HG03280 (cell line): ENCODE measurements around the gene ATXN2.

ENCODE experiments used
- ATAC-seq: cut with Tn5 transposase; IDR thresholded peaks from one replicate; pipeline ENCODE4 v1.9.1; 2021; ENCODE audit warnings: mild to moderate bottlenecking, moderate library complexity; ENCODE audit not compliant: unreplicated experiment

The ATXN2 gene

DNA sequence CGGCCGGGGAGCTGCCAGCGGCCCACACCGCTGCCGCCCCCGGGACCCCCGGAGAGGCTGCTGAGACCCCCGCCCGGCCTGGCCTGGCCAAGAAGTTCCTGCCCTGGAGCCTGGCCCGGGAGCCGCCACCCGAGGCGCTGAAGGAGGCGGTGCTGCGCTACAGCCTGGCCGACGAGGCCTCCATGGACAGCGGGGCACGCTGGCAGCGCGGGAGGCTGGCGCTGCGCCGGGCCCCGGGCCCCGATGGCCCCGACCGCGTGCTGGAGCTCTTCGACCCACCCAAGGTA lies 180.6 kb downstream of the ATXN2 start:
- ATAC-seq: no peak

DNA sequence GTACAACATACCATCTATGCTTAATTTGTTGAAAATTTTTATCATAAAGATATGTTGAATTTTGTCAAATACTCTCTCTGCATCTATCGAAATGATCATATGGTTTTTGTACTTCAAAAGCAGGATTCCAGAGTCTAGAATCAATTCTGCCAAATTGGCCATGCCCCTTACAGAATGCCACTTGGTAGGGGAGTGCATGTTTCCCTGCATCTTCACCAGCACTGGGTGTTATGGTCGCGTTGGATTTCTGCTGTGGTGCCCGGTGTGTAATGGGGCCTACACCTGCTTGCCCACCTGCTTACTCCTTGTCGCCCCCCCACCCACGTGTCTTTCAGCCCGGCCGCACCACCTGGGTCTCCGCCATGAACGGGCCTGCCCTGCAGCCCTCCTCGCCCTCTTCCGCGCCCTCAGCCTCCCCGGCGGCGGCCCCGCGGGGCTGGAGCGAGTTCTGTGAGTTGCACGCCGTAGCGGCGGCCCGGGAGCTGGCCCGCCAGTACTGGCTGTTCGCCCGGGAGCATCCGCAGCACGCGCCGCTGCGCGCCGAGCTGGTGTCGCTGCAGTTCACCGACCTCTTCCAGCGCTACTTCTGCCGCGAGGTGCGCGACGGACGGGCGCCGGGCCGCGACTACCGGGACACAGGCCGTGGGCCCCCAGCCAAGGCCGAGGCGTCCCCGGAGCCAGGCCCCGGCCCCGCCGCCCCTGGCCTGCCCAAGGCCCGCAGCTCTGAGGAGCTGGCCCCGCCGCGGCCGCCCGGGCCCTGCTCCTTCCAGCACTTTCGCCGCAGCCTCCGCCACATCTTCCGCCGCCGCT lies 181.1 kb downstream of the ATXN2 start:
- ATAC-seq: no peak

DNA sequence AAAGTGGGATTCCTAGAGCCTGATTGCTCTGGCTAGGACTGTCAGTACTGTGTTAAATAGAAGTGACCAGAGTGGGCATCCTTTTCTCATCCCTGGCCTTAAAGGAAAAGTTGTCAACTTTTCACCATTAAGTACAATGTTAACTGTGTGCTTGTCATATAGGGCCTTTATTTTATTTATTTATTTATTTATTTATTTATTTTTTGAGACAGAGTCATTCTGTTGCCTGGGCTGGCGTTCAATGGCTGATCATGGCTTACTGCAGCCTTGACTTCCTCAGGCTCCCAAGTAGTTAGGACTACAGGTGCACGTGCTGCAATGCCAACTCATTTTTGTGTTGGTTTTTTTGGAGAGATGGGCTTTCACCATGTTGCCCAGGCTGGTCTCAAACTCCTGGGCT lies 181.8 kb downstream of the ATXN2 start:
- ATAC-seq: no peak

DNA sequence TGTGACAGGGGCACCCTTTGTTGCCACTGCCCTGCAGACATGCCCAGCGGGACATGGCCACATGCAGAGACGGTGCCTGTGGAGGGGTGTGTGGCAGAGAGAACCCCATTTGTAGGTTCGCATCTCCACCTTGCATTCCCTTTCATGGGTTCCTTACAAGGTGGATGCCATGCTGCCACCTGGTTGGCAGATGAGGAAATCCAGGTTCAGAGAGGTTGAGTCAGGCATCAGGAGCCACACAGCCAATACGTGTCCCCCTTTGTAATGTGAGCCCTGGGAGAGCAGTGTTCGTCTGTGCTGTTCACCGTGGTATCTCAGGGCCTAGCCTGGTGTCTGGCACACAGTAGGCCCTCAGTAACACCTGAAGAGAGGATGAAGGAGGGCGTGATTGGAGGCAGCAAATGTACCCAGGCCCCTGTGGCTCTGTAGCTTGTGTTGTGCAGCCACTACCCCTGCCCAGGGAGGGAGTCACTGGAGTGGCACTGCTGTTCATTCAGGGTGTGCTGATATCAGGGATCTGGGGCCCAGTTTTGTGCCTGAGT lies 184.3 kb downstream of the ATXN2 start:
- ATAC-seq: no peak

DNA sequence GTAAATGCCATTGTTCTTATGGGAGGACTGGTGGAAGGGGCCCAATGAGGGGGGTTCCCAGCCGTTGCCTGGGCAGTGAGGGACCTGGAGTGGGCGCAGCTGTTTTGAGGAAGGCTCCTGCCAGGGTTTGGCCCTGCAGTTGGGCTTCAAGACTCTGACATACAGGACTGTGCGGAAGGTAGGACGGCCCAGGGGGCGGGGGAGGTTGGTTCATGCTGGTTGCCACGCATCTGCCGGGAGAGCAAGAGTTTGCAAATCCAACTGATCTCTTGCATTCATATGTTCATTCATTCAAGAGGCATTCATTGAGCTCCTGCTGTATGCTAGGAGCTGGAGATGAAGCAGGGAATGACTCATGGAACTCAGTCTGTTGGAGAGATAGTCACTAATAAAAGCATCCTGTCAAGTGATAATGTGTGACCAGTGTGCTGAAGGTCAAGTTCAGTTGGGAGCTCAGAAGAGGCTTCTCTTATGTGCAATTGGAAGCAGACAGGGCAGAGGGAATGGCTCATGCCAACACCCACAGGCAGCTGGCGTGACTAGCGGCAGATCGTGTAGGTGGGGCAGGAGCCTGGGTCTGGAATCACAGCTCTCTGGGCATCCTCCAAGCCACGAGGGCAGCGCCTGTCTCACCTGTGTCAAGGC lies 185.6 kb downstream of the ATXN2 start:
- no peak for ATAC-seq

DNA sequence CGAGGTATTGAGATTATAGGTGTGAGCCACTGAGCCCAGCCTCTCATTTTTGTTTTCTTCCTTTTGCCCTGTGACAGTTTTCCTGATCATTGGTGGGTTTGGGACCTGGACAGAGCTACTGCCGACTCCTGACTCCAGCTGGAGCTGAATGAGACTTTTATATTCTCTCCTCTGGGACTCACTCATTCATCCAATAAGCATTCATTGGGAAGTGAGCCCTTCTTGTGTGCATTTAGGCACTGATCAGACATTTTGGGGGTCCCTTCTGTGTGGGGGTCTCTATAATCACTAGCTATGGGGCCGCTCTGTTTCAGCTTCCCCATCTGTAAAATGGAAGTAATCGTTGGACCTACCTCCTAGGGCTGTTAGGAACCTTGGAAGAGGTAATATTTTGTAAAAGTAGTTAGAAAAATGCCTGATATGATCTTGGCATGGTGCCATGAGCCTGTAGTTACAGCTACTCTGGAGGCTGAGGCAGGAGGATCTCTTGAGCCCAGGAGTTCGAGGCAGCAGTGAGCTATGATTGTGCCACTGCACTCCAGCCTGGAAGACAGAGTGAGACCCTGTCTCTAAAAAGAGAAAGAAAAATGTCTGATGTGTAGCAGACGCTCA lies 186.2 kb downstream of the ATXN2 start:
- no peak for ATAC-seq

DNA sequence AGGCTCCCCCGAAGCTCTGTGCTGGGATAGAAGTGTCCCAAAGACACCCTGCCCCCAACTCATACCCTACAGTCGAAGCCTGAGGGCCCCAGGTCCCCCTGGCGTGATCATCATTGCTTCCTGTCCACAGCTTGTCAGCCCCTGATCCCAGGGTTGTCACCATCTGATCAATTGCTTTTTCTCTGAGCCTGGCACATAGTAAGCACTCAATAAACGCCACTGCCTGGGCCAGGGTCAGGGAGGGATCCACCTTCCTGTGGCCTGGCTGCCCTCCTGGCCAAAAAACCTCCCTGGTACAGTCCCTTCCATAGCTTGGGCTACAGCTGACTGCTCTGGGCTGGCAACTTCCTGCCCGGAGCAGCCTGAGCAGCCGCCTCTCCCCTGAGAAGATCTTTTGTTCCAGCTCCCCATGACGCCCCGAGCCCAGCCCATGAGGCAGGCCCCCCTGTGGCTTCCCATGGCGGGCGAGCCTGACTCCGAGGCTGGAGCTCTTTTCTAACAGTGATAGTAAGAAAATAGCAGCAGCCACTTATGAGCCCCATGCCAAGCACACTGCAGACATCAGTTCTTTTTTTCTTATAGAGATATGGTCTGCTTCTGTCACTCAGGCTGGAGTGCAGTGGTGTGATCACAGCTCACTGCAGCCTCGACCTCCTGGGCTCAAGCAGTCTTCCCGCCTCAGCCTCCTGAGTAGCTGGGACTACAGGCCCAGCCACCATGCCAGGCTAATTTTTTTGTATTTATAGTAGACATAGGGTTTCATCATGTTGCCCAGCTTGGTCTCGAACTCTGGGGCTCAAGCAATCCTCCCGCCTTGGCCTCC lies 186.9 kb downstream of the ATXN2 start:
- no peak for ATAC-seq

DNA sequence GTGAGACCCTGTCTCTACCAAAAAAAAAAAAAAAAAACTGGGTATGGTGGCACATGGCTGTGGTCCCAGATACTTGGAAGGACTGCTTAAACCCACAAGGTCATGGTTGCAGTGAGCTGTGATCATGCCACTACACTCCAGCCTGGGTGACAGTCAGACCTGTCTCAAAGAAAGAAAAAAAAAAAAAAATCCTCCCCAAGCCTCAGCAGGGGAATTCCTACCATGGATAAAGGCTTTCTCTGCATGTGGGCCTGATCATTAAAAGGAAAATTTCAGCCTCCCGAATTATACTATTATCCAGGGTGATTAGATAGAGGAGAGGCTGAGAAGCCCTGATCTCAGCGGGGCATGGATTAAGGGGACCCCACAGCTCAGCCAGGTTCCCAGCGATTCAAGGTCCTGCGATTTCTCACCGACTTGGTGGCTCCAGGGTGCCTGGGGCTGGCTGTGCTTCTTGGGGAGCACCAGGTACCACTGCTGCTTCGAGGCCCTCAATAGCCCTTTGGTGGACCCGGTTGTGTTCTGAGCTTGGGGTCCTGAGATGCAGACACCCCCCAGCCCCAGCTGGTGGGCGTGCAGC lies 187.8 kb downstream of the ATXN2 start:
- no peak for ATAC-seq

DNA sequence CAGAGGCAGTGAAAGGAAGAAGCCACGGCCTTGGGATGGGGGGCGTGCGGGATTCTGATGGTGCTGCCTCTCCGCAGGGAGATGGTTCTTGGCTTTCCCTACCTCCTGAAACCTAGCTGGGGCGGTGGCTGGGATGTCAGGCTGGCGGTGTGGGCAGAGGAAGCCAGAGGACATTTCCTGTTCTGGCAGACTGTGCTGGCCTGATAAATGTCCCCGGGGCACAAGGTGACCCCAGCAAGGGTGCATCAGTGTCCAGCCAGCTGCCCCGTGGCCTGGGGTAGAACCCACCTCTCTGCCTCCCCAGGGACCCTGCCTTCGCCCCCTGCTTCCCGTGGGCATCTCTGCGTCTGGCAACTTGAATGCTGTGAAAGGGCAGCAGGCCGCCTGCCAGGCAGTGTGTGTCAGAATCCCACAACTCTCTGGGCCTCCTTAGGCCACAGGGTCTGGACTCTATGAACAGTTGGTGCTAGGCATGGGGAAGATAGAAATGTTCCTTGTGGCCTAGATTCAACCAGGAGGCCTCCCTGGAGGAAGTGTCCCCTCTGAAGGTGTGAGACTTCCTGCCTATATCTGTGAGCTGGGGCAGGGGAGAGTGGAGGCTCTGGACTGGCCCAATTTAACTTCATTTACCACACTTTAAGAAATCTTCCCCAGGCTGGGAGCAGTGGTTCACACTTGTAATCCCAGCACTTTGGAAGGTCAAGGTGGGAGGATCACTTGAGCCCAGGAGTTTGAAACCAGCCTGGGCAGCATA lies 188.5 kb downstream of the ATXN2 start:
- no peak for ATAC-seq

DNA sequence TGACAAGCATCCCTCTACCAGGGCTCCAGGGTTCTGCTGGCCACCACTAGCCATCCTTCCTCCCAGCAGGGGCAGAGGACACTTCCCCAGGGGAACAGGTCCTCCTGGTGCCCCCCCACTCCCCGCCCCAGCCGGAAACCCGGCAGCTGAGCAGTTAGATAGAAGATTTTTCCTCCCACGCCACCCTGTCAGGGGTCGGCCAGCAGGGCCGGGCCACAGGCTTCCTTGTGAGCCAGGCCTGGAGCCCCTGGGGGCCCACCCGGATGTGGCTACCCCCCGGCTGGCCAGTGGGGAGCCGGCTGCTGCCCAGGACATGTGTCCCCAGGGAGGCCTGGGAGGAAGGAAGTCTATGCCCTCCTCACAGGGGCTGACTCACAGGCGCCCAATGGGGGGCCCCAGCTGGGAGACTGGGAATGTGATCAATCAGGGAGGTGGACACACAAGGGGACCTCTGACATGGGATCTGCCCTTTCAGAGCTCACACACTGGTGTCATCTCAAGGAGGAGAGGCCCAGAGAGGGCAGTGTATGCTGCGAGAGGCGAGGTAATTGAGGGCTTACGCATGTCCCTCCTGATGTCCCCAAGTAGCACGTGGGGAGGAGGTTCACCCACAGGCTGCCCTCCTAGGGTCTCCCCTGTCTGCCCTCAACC lies 189.2 kb downstream of the ATXN2 start:
- no peak for ATAC-seq

DNA sequence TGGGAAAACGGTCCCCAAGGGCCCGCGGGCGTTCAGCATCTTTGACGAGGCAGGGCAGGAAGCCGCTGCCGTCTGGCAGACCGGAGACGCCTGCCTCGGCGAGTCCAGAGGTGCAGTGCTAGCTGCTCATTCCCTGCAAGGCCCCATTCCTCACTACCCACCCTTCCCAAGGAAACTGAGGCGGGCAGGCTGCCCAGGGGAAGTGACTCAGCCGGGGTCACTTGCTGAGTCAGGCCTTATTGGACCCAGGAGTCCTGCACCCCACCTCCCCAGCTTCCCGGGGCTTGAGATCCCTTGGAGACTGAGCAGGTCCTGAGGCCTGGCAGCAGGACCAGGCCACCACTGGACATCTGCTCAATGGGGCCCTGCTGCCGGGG lies 189.7 kb downstream of the ATXN2 start:
- ATAC-seq: no peak

DNA sequence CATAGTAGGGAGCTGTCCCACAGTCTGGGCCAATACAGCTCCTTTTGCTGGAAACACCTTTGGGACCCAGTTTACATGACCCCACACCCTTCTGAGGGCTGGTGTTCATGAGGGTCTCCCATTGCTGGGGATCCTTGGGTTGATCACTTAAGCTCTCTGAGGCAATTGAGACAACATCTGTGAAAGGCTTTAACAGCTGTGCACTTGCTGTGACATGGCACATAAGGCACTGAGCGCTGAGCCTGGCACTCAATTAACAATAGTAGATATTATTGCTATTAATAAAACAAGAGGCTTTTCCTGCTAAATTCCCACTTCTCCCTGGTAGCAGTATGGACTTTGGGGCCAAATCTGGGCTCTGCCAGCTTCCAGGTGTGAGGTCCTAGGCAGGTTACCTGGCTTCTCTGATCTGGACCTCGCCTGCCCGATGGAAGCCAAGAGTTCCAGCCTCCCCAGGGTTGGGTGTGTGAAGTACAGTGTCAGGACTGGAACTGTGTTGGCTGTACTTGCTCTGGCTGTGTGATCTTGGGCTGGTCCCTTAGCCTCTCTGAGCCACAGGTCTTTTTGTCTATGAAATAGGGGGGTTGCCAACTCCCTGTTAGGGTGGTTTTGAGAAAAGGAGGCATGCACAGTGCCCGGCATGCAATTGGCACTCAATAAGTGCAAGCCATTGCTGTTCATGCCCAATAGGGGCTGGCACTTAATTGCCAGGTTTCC lies 190.3 kb downstream of the ATXN2 start:
- ATAC-seq: no peak

DNA sequence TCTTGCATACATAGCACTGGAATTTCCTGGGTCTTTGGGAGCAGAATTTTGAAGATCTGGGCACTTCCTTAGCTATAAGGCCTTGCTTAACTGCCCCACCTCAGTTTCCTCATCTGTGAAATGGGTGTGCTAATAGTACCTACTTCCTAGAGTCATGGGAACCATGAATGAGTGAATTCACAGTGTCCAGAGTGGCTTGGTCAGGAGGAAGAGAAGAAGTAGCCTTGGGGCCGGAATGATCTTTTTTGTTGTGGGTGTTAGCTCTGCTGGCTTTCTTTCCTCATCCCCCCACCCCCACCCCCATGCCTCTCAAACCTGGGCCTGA lies 191.0 kb downstream of the ATXN2 start:
- no peak for ATAC-seq

DNA sequence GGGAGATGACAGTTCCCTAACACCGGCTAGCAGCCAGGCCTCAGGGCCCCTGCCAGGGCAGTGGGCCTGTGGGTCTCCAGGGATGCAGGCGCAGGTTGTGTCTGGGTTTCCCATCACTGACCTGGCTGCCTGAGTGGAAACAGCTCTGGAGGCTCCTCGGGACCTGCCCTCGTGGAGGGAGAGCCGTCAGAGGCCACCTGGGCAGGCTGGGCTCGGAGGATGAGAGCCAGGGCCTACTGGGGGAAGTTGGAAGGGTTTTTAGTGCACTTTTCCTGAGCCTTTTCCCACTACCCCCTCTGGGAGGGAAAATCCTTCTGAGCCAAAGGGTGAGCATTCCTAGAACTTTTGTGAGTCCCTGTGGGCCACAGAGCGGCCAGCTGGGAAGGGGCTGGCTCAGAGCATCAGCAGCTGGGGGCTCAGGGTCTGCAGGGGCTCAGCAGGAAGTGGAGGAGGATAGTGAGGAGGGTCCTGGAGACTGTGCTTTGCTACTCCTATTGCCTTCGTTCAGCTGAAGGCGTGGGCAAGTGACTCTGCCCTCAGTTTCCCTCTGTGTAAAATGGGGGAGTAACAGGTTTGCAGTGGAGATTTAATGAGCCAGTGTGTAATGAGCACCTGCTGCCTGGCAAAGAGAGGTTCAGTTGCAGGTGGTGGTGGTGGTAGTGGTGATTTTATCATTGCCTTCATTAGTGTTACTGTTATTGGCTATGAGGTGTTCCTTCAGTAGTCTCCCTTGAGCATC lies 191.6 kb downstream of the ATXN2 start:
- ATAC-seq: no peak

DNA sequence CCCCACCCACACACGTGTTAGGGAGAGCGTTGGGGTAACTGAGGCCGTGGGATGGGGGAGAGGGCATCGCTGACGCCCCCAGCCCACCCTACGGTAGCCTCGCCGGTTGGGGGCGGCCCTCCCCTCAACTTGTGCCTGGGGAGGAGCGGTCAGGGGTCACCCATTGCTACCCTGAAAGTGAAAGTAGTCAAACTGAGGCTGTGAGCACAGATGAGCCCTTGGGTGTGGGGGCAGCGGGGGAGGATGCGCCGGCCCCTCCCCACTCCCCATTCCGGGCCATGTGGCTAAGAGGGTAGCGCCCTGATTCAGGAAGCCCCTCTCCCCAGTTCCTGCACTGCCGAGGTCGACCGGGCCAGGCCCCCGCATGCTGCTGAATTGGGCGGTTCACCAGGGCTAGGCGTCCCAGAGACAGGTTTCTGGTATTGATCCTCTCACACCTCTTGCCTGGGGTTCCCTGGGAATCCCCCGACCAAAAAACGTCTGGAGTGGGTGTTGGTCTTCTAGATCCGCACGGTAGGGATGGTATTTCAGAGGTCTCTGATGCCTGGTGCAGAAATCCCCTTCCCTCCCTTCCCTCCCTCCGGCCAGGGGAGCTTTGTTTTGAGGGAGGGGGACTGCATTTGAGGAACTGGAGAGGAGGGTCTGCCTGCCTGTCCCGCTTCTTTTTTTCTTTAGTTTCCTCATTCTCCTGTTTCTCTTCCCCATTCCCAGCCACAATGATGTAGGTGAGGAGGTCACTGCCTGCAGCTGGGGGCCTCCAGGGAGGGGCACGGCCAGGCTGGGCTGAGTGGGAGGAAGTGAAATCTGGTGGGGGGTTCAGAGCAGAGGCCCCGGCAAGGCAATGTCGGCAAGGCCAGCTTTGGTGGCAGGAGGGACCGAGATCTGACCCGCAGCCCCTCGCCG lies 192.4 kb downstream of the ATXN2 start:
- ATAC-seq: no peak

DNA sequence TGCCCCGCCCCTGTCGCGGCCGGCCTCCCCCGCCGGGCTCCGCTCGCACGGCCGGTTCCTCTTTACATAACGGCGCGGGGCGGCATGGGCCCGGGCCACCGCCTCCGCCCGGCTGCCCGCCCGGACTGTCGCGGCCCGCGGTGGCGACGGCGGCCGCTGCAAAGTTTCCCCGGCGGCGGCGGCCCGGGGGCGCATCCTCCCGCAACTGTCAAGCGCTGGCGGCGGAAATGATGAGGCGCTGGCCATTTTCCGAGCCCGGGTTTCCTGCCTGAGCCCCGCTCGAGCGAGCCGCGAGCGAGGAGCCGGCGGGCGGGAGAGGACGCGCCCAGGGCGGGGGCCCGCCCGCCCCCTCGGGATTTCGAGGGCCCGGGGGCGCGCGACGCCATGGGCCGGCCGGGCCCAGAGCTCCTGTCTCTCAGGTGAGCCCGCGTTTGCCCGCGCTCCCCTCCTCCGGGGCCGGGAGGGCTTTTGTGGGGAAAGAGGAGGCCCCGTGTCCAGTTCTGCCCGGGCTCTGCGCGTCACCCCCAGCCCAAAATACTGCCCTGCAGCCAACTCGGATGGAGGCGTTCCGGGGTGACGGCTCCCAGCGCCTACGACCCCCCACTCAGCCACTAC lies 193.1 kb downstream of the ATXN2 start, which contains the start of gene SH2B3:
Gene SH2B3, plus strand, starts transcription at position 65 of the 615 bp plus-strand sequence. CDS start 12,223 bp downstream, outside the sequence.
- ATAC-seq: peak; percentile 13
